ENCODE data around the gene TBC1D32.
"Not testable (repeated sequence)": the region's sequence is repeated elsewhere in the genome, so short reads cannot be mapped to it uniquely, and the experiment has no call there.

TBC1D32 gene

DNA sequence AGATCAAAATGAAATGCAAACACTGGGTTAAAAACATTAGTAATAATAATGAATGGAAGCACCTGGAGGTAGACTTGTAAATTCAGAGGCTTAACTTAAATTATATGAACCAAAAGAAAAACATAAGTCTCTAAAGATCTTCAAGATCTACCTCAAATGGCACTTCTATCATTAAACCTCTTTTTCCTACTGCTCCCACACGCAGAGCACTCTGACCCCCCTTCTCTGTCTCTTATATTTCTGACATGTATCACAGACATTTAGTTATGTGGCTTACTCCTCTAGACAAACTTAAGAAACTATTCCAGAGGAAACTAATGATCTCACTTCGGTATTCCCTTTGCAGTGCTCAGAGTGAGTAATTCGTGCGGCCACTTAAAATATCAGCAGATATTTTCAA is 1.1 kb downstream of the TBC1D32 start:
- no peak for DNase-seq (ENCODE audit: low read depth, low spot score)

- DNase-seq (ENCODE audit: low read depth, low spot score), result no peak
These were observed 3.8 kb downstream of the TBC1D32 start for GRCh38 chr6:121330516-121330915.

- no peak for DNase-seq (ENCODE audit: low read depth, low spot score)
These were observed 13.0 kb downstream of the TBC1D32 start for GRCh38 chr6:121321282-121321681.

GRCh38 chr6:121319603-121320002 is 14.7 kb downstream of the TBC1D32 start:
- no peak for DNase-seq (ENCODE audit: low read depth, low spot score)

- no peak for DNase-seq (ENCODE audit: low read depth, low spot score)
These were observed 15.1 kb downstream of the TBC1D32 start for GRCh38 chr6:121319112-121319553.

DNA sequence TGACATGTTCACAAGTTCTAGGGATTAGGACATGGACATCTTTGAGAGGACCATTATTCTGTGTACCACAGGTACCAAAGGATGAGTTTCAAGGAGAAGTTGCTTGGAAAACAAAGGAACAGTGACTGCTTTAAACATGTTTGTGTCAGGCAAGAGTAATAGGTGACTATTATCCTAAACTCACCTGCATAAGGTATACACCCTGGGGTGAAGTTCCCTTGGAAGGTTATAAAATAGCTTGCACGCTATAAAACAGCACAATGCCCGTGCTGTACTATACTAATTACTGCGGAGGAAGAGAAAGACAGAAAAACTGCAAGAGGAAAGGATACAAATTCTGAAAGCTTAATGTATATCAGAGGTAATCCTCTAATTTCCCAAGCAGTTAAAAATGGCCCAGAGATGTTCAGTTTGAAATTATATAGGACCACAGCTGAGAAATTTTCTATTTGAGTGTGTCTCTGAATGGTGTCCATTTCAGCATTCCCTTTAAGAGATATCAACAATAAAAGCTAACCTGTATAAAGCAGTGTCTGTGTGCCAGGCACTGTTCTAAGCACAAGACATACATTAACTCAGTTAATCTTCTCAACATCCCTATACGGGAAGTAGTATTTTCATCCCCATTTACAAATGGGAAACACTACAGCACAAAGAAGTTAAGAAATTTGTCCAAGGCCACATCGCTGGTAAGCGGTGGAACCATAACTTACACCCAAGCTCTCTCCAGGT is 19.7 kb downstream of the TBC1D32 start:
- no peak for DNase-seq (ENCODE audit: low read depth, low spot score)

DNA sequence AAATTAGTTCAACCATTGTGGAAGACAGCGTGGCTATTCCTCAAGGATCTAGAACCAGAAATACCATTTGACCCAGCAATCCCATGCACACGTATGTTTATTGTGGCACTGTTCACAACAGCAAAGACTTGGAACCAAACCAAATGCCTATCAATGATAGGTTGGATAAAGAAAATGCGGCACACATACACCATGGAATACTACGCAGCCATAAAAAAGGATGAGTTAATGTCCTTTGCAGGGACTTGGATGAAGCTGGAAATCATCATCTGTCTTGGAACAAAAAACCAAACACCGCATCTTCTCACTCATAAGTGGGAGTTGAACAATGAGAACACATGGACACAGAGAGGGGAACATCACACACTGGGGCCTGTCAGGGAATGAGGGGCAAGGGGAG is 22.5 kb downstream of the TBC1D32 start:
- DNase-seq (ENCODE audit: low read depth, low spot score), result not testable (repeated sequence)

GRCh38 chr6:121310495-121310894 is 23.8 kb downstream of the TBC1D32 start:
- no peak for DNase-seq (ENCODE audit: low read depth, low spot score)

- no peak for DNase-seq (ENCODE audit: low read depth, low spot score)
These were observed 24.4 kb downstream of the TBC1D32 start for GRCh38 chr6:121309768-121310469.

GRCh38 chr6:121305957-121306607 is 28.2 kb downstream of the TBC1D32 start:
- no peak for DNase-seq (ENCODE audit: low read depth, low spot score)

GRCh38 chr6:121302882-121303281 is 31.4 kb downstream of the TBC1D32 start:
- DNase-seq (ENCODE audit: low read depth, low spot score), result no peak

- not testable (repeated sequence) for DNase-seq (ENCODE audit: low read depth, low spot score)
These were observed 33.1 kb downstream of the TBC1D32 start for GRCh38 chr6:121301156-121301555.

GRCh38 chr6:121297694-121298093 is 36.6 kb downstream of the TBC1D32 start:
- DNase-seq (ENCODE audit: low read depth, low spot score), result no peak

- no peak for DNase-seq (ENCODE audit: low read depth, low spot score)
These were observed 49.2 kb downstream of the TBC1D32 start for GRCh38 chr6:121285041-121285440.

GRCh38 chr6:121274666-121275295 is 59.5 kb downstream of the TBC1D32 start:
- DNase-seq (ENCODE audit: low read depth, low spot score), result no peak

DNA sequence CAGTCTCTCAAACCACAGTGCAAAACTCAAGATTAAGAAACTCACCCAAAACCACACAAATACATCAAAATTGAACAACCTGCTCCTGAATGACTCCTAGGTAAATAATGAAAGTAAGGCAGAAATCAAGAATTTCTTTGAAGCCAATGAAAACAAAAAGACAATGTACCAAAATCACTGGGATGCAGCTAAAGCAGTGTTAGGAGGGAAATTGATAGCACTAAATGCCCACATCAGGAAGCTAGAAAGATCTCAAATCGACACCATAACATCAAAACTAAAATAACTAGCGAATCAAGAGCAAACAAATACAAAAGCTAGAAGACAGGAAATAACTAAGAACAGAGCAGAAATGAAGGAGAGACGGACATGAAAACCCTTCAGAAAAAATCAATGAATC is 70.5 kb downstream of the TBC1D32 start:
- no peak for DNase-seq (ENCODE audit: low read depth, low spot score)

DNA sequence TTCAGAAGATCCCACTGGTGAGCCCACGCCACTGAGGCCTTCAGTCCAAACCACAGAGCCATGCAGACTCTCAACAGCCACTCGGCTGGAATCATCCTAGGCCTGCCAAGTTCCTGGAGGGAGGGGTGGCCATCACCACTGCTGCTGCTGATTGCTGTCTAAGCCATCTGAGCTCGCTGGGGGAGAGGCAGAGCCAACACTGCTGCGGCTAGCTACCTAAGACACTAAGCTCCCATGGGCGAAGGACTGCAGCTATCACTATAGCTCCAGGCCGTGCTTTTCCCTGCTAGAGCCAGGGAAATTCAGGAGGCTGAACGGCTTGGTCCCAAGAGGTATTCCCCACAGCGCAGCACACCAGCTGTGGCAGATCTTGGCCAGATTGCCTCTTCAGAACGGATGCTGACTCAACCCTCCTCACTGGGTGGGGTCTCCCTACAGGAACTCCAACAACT is 73.6 kb downstream of the TBC1D32 start:
- no peak for DNase-seq (ENCODE audit: low read depth, low spot score)

- DNase-seq (ENCODE audit: low read depth, low spot score), result no peak
These were observed 86.9 kb downstream of the TBC1D32 start for GRCh38 chr6:121247386-121247785.

DNA sequence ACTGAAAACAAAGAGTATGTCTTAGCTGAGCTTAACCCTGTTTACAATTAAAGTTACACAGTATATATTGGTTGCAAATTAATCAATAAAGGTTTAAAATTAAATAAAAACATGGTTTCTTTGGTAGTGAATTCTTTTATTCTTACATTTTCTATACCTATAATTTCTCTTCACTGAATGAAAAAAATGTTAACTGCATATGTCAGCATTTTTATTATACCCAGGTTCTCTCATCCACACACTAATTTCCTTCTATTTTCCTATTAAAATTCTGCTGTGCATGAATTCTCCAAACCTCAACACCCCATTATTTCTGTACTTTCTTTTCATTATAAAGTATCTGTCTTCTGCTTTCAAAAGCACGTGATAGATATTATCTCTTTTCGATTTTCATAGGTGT is 91.9 kb downstream of the TBC1D32 start:
- DNase-seq (ENCODE audit: low read depth, low spot score), result no peak

- no peak for DNase-seq (ENCODE audit: low read depth, low spot score)
These were observed 96.4 kb downstream of the TBC1D32 start for GRCh38 chr6:121237859-121238258.

GRCh38 chr6:121236984-121237383 is 97.3 kb downstream of the TBC1D32 start:
- DNase-seq (ENCODE audit: low read depth, low spot score), result no peak

DNA sequence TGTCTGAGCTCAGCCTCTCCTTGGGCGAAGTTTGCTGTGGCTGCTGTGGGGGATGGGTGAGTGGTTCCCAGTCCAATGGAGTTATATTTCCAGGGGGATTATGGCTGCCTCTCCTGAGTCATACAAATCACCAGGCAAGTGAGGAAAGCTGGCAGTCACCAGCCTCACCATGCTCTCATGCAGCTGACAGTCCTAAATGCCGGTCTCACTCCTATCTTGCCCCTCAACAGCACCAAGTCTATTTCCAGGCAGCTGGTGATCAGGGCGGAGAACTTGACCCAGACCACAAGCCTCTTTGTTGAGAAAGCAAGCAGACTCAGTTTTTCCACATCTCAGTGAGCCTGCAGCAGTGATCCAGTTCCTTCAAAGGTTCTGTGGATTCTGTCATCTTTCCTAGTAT is 98.9 kb downstream of the TBC1D32 start:
- no peak for DNase-seq (ENCODE audit: low read depth, low spot score)
